NCI-H1694 treated with DMSO at 0.1 percent for 48 hours (cell line): ENCODE data around the gene SLC44A4.

ENCODE experiments used
- DNase-seq: peaks from one replicate; lab custom pipeline; 2025; lab: John Stamatoyannopoulos, UW

The SLC44A4 gene

DNA sequence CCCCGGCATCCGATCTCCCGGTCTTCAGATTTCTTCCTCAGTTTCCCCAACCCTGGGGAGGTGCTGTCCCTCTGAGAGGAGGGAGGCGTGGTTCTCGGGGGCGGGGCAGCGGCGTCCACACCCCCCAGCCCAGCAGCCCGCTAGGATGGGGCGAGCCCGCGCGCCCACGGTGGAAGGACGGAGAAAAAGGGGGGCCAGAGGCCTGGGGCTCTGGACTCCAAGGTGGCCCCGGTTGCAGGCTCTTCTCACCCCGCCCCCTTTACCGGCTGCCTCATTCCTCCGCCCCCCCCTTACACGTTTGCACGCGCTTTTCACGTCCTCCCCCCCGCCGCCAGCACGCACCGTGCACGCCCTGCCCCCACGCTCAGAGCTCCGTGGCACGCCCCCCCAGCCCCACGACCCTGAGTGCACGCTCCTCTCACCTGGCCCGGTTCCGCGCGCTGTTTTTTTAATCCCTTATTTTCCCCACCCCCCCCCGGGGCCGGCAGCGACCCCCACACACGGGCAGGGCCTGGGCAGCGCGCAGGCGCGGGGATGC, 22.7 kb upstream of the SLC44A4 start:
- DNase-seq, result no peak

DNA sequence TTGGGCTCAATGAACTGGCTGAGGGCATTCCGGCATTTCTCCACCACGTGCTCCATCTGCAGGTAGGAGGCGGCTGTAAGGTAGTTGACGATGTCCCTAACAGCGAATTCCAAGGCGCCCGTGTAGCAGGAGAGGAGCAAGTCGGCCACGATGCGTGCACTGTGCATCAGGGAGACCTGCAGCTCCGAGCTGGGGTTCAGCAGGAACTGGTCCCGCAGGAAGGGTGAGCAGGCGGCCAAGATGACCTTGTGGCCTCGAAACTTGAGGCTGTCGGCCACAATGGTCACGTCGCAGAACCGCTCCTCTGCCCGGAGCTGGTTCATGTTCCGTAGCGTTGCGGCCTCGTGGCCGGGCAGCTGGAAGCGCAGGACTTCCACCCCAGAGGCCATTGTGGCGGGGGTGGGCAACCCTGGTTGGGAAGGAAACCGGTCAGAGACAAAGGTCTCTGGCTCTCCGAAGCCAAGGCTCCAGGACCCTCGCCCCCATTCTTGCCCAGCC, 22.2 kb upstream of the SLC44A4 start:
- DNase-seq, result no peak

DNA sequence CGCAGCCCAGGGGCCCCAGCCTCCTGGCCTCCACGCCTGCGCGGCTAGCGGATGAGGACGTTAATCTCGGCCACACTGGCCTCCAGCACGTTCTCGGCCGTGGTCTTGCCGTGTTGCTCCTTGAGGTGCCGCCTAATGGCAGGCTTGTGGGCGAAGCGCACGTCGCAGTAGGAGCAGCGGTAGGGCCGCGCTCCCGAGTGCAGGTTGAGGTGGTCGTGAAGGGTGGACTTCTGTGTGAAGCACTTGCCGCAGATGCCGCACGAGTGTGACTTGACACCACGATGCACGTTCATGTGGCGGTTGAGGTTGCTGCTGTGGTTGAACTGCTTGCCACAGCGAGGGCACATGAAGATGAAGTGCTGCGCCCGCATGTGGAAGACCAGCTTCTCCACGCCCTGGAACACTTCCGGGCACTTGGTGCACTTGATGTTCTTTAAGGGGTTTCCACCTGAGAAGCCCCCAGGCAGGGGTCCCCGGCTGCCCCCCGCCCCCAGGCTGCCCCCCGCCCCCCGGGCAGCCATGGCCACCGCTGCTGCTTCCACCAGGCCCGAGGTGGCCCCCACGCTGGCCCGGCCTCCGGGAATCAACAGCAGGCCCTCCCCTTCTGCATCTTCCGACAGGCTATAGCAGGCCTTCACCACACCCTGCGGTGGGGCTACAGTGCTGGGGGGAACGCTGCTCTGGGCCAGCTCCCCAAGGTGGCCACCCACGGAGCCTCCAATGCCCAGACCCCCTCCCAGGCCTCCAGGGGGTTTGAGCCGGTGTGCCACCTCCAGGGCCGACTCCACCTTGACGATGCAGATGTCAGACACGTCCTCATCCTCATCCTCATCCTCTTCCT, 21.3 kb upstream of the SLC44A4 start:
- DNase-seq, result no peak

GRCh38 chr6:31899215-31899614, 20.4 kb upstream of the SLC44A4 start:
- no peak for DNase-seq

- peak; percentile 35 for DNase-seq
These were observed 19.7 kb upstream of the SLC44A4 start for GRCh38 chr6:31898383-31899011.

DNA sequence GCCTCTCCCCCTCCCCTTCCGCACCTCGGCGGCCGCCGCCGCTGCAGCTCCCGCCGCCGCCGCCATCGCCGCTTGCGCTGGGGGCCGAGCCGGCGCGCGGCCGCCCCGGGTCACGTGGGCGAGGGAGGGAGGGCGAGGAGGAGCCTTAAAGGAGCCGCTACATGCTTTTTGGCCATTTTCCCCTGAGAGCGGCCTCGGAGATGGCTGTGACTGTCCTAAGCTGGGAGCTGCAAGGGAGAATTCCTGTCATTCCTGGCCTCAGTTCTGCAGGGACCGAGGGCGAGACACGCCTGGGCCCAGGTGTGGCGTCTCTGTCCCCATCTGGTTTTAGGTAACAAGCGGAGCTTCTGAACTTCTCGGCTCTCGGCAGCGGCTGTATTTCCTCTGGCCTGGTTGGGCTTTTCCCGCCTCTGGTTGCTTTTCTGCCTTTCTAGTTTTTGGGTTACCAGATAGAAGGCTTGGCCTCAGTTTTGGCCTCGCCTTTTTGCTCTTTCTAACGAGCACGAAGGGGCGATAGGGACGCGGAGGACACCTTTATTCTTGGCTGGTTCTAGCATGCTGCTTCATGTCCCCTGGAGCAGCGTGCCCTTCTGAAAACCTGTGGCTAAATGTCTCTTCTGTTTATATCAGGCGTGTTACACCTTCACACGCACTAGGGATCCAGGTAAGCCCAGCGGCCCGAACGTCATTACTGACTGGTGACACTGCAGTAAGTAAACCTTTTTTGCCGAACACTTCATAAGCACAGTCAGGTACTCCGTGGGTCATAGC, 19.0 kb upstream of the SLC44A4 start, which contains the start of gene EHMT2:
Gene EHMT2 (minus strand): TSS at position 87 of the 771 bp plus-strand sequence. CDS start 21 bp downstream, at position 66.
- peak; percentile 65 for DNase-seq

GRCh38 chr6:31896856-31897611, 18.2 kb upstream of the SLC44A4 start:
- no peak for DNase-seq

- DNase-seq, result no peak
These were observed 17.7 kb upstream of the SLC44A4 start for GRCh38 chr6:31896493-31896855.

DNA sequence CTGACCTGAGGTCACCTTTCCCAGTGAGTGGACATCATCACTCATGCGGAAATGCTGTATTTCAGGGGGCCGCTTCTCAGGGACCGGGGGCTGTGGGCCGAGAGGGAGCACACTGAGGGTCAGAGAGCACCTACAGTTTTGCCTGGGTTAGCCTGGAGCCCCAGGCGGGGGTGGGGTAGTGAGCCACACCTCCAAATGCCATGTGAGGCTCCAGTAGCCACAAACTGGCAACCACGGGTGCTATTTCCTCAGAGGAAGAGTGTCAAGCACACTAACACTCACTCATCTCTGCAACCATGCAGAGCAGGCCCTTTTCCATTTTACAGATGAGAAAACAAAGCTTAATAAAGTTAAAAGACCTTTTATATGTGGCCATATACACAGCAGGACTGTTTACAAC, 14.0 kb upstream of the SLC44A4 start:
- DNase-seq, result no peak

DNA sequence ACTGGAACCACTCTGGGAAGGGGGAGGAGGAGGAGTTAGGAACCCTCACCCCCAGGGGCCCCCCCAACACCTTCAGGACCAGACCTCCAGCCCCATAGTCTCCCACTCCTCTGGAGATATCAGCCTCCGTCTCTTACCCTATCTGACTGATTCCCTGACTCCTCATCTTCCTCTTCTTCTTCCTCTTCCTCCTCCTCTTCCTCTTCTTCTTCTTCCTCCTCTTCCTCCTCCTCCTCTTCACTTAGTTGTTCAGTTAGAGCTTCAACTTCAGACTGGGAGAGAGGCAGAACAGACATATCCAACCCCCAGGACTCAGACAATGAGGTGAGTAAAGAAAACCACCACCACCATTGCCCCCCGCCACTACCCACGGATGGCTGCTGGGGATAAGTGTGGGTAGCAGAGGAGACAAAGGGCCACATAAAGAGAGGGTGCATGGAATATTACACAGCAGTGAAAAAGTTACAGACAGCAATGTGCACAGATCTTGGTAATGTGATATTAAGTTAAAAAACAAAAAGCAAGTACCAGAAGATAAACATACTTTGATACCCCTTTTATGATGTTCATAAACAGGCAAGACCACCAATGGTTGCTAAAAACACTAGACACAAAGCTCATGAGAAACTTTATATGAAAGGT, 10.7 kb upstream of the SLC44A4 start:
- DNase-seq, result no peak

DNA sequence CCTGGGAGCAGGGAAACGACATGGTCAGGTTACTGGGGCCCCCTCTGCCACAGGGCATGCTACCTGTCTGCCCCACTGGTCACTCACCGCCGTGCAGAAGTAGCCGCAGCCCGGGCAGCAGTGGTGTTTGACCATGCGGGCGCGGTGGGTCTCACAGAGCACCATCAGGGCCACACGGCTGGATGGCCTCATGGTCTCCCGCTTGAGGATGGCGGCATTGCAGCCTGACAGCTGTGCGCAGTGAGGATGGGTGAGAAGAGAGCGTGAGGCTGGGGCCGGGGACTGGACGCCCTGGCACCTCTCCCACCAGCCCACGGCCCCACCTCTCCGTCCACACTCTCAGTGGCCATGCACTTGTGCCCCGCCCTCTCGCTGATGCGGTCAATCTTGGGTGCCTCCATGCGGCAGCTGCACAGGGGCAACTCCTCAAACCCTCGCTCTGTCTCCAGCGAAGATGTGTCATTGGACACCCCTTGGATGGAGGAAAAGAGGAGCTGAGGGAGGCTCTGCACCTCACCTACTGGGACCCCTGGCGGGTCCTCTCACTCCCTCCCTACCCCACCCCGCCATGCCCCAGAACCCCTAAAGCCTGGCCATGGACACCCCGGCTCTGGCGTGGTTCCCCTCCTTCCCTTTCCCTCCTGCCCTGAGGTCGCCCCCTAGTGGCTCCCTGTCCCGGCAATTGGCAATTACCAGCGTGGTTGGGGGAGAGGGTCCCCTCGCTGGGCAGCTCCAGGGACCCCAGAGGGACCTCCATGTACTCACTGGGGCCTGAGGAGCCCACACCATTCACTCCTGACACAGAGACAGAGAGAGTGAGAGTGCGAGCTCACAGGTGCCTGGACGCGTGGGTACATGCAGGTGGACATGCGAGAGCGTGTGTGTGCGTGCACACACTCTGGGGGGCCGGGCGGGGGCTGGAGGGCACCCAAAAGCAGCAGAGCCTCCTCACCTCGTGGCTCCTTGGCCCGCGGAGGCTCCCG, 9.8 kb upstream of the SLC44A4 start:
- DNase-seq, result no peak

DNA sequence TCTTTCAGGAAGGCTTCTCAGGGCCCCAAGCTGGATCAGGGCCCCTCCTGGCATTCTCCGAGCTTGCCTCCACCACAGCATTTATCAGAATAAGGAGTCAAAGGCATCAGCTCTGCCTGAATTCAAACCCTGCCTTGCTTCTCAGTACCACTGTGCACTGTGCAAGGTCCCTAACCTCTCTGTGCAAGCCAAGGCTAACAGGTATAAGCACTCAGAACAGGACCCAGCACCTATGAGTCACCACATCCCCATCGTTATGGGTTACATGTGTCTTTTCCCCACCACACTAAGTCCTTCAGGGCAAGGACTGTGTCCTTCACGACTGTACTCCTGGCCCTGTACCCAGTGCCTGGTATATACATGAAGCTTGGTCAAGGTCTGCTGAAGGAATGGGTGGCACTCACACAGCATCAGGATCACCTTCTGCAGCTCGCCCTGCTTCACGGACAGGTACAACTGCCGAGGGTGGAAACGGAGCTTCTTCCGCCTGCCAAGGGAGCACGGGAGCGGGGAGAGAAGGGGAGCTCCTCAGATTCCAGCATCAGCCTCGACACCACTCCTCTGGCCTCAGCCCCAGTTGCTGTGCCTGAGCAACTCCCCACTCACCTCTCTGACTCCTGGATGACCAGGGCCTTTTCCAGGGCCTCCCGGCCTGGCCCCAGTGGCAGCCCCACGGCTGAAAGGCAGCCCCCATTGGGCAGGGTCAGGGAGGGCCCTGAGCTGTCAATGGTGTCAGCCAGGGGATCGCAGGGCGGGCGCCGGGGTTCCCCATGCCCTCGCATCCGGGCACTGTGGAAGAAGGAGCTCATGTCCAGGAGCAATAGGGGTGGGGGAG, 8.6 kb upstream of the SLC44A4 start:
- no peak for DNase-seq

GRCh38 chr6:31886541-31886991, 7.8 kb upstream of the SLC44A4 start:
- no peak for DNase-seq

DNA sequence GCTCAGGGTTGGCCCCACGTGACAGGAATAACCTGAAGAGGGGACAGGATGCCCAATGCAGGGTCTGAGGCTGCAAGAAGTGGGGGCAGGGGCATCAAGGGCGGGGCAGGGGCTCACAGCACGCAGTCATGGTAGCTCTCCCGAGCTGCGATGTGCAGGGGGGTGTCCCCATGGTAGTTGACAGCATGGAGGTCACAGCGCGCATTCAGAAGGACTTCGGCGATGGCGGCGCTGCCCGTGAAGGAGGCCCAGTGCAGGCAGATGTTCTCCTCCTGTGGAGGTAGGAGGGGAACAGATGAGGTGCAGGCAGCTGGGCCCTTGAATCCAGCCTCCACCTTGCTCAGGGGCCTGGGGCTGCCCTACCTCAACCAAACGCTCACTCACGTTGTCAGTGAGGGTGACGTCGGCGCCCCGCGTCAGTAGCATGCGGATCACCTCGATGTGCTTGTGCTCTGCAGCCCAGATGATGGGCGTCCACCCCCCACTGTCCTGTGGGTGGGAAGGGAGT, 5.8 kb upstream of the SLC44A4 start:
- no peak for DNase-seq

- DNase-seq, result no peak
These were observed 4.9 kb upstream of the SLC44A4 start for GRCh38 chr6:31883676-31884075.

GRCh38 chr6:31882344-31882743, 3.5 kb upstream of the SLC44A4 start:
- no peak for DNase-seq

- DNase-seq, result no peak
These were observed 2.5 kb upstream of the SLC44A4 start for GRCh38 chr6:31881136-31881859.

- DNase-seq, result no peak
These were observed 1.8 kb upstream of the SLC44A4 start for GRCh38 chr6:31880616-31881015.
